Nephron progenitor cell (in vitro differentiated cells): ENCODE results near the gene TTLL12.

Source experiments
- DNase-seq: peaks from one replicate; pipeline ENCODE4 v3.0.0; 2021
- H3K27ac Mint-ChIP-seq: 2 replicates; pipeline ENCODE4 v1.8.0; 2021; ENCODE audit warnings: mild to moderate bottlenecking, moderate library complexity, mixed read lengths
- H3K27me3 Mint-ChIP-seq: 2 replicates; pipeline ENCODE4 v1.8.0; 2021; ENCODE audit warnings: mild to moderate bottlenecking, low read depth, mixed read lengths; ENCODE audit not compliant: poor library complexity
- H3K36me3 Mint-ChIP-seq: 2 replicates; pipeline ENCODE4 v1.8.0; 2021; ENCODE audit warnings: low read depth, mixed read lengths
- H3K4me1 Mint-ChIP-seq: 2 replicates; pipeline ENCODE4 v1.8.0; 2021; ENCODE audit warnings: mixed read lengths
- H3K4me3 Mint-ChIP-seq: 2 replicates; pipeline ENCODE4 v1.8.0; 2021; ENCODE audit warnings: mild to moderate bottlenecking, moderate library complexity, mixed read lengths
- H3K9me3 Mint-ChIP-seq: 2 replicates; pipeline ENCODE4 v1.8.0; 2021; ENCODE audit warnings: mild to moderate bottlenecking, moderate library complexity, mixed read lengths
- TF ChIP-seq, protein P1 (sequence below): fragments of 200-600 bp; sonication (generic); IDR thresholded peaks from 2 replicates; pipeline ENCODE4 v1.5.0; 2021; ENCODE audit warnings: antibody characterized with exemption

TTLL12 gene

DNA sequence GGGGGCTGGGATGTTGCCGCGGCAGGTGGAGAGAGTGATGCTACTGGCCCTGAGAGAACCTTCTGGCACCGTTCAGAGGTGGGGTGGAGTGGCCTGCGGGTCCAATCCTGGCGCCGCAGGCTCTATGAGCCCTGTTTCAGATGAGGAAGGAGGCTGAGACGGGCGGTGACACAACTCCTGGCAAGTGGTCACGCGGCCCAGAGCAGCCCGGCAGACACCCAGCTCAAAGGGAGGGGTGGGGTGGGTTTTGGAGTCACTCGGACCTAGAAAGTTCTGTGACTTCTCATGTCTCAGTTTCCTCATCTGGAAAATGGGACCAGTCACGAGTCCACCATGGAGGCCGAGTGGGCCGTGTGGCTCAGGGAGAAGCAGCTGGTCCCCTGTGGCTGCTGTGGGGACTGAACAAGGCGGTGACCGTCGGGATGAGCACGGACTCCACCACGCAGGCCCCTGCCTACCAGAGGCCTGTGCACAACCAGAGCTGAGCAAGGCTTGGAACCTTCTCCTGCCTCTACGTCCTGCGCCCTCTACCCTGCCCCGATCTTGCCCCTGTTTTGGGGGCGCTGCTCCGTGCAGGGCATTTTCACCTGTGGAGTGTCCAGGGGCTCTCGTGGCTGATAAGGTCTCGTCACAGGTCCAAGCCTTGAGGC is 31.9 kb downstream of the TTLL12 start:
- H3K9me3 Mint-ChIP-seq, result no peaks in the 10 kb centered on the region
- TF ChIP-seq, protein P1, sequence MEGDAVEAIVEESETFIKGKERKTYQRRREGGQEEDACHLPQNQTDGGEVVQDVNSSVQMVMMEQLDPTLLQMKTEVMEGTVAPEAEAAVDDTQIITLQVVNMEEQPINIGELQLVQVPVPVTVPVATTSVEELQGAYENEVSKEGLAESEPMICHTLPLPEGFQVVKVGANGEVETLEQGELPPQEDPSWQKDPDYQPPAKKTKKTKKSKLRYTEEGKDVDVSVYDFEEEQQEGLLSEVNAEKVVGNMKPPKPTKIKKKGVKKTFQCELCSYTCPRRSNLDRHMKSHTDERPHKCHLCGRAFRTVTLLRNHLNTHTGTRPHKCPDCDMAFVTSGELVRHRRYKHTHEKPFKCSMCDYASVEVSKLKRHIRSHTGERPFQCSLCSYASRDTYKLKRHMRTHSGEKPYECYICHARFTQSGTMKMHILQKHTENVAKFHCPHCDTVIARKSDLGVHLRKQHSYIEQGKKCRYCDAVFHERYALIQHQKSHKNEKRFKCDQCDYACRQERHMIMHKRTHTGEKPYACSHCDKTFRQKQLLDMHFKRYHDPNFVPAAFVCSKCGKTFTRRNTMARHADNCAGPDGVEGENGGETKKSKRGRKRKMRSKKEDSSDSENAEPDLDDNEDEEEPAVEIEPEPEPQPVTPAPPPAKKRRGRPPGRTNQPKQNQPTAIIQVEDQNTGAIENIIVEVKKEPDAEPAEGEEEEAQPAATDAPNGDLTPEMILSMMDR, result no peak
- H3K4me3 Mint-ChIP-seq, result no peak overlapping the region
- no peak overlapping the region for H3K27ac Mint-ChIP-seq
- DNase-seq, result no peak
- peaks cover 20% of the 10 kb centered on the region for H3K4me1 Mint-ChIP-seq
- peaks cover 47% of the 10 kb centered on the region for H3K27me3 Mint-ChIP-seq
- no peaks in the 10 kb centered on the region for H3K36me3 Mint-ChIP-seq

DNA sequence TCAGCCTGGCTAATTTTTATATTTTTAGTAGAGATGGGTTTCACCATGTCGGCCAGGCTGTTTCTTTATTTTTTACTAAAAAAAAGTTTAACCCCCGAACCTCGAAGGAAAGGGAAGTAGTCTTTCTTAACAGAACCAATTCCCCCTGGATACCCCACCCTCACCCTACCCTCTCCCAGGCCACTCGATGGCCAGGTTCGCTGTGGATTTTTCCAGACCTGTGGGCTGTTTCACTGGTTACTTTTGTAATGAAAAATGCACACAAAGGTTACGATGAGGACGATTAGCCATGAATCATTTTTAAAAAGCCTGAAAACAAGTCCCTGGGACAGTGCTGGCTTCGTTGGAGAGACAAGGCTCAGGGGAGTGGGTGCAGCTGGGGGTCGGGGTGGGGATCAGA is 33.0 kb downstream of the TTLL12 start:
- Mint-ChIP-seq H3K27ac (no peak overlapping the region), H3K4me3 (no peak overlapping the region), H3K36me3 (no peaks in the 10 kb centered on the region), H3K9me3 (no peaks in the 10 kb centered on the region), H3K27me3 (peaks cover 52% of the 10 kb centered on the region), H3K4me1 (peaks cover 20% of the 10 kb centered on the region)
- no peak for DNase-seq
- TF ChIP-seq, protein P1, result no peak

DNA sequence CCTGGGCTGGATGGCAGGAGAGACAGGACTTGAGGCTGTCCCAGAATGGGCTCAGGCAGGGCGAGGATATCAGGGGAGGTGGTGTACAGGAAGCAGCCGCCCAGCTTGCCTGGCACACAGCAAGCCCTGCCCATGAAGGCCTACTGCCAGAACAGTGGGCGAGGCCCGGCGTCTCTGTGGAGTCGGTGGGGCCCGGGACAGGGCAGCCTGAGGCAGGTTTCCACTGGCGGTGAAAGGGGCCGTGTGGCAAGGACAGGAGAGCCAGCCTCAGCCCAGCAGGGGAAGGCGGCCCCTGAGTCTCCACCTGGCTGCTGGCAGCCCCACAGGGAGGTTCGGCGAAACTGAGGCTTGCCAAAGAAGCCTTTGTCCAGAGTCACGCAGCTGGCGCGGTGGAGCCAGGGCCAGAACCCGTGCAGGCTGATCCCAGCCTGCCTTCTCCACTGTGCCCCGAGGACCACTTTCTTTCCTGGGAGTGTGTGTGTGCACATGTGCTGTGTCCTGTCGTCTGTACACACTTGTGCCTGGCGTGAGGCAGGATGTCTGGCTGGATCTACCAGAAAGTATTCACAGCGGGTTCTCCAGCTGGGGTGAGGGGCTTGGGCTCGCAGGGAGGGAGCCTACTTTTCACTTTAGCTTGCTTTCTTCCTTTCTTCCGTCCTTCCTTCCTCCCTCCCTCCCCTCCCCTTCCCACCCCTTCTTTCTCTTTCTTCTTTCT is 34.4 kb downstream of the TTLL12 start:
- no peaks in the 10 kb centered on the region for H3K9me3 Mint-ChIP-seq
- H3K36me3 Mint-ChIP-seq, result no peaks in the 10 kb centered on the region
- peaks cover 60% of the 10 kb centered on the region for H3K27me3 Mint-ChIP-seq
- H3K4me3 Mint-ChIP-seq, result peak overlapping the region; percentile 66
- H3K4me1 Mint-ChIP-seq, result peaks cover 11% of the 10 kb centered on the region
- no peak for DNase-seq
- TF ChIP-seq, protein P1, result no peak
- H3K27ac Mint-ChIP-seq, result no peak overlapping the region

DNA sequence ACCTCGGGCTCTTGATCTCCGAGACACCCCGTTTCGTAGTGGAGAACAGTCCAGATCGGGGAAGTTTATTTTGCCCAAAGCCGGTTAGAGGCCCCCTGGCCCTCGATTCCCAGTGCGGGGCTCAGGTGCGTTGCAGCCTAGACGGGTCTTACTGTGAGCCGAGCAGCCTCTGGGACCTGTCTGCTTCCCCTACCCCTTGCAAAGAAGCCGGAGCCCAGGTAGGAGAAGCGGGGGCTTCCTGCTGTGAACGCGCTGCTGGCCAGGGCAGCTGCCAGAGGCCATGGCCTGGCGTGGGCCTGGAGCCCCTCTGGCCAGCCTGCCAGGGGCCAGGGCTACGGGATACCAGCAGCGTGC is 35.0 kb downstream of the TTLL12 start:
- Mint-ChIP-seq H3K27me3 (peaks cover 60% of the 10 kb centered on the region), H3K4me1 (peaks cover 11% of the 10 kb centered on the region), H3K4me3 (peak overlapping the region; percentile 60), H3K36me3 (no peaks in the 10 kb centered on the region), H3K27ac (no peak overlapping the region), H3K9me3 (no peaks in the 10 kb centered on the region)
- TF ChIP-seq, protein P1, result no peak
- DNase-seq, result no peak

DNA sequence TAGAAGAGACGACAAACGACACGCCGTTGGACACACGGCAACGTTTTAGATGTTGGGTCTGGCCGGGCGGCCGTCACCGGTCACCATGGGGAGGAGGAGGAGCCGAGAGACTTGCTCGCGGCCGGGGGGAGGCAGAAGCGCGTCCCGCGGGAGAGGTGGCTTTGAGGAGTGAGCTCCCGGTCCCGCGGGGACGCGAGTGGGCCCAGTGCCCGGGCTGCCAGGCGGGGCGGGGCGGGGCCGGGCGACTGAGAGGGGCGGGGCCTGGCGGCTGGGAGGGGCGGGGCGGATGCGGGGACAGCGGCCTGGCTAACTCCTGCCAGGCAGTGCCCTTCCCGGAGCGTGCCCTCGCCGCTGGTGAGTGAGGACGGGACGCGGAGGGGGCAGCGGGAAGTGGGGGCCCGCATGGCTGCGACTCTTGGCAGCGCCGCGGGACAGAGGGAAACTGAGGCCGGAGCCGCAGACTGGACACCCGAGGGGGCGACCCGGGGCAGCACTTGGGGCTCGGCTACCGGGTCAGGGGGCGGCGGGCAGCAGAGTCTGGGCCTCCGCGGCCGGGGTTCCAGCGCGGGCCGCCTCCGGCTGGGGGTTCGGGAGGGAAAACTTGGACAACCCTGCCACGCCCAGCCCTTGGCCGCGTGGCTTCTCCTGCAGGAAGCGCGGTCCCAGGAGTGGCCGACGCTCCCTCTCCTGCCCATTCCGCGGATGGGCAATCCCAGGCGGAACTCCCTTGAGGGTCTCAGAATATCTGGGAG is 35.5 kb downstream of the TTLL12 start, which contains the start of gene TSPO:
TSS of gene TSPO (plus strand) at position 309 of the 752 bp plus-strand sequence. CDS start 7,680 bp downstream, outside the sequence.
- peaks cover 11% of the 10 kb centered on the region for H3K4me1 Mint-ChIP-seq
- H3K9me3 Mint-ChIP-seq, result no peaks in the 10 kb centered on the region
- H3K27ac Mint-ChIP-seq, result no peak within 1 kb of the TSS
- H3K36me3 Mint-ChIP-seq, result no peaks in the 10 kb centered on the region
- H3K27me3 Mint-ChIP-seq, result peaks cover 62% of the 10 kb centered on the region
- H3K4me3 Mint-ChIP-seq, result peak within 1 kb of the TSS; percentile 82
- peak; percentile 63 for DNase-seq
- TF ChIP-seq, protein P1, result no peak
